ENCODE data around the gene PRKCZ.

- TF ChIP-seq CTCF (IDR thresholded peaks at IDR 0.05; ENCODE audit: low read depth, low read length): no peak
- TF ChIP-seq EZH2phosphoT487 (IDR thresholded peaks at IDR 0.05; ENCODE audit: low read depth): no peak
Measured at GRCh38 chr1:2175055-2175414, 124.8 kb downstream of the PRKCZ start.

All from OCI-LY3 (cell line).